HCT116 (cell line): Measurements from ENCODE around the gene THOC2. TPM values are rescaled to one million over a fixed set of nuclear protein-coding genes. Genes with fewer than 3 reads are reported as not detected.

Experiments
- ATAC-seq: fragments of 200-7000 bp; cut with Tn5 transposase; 2 replicates; pipeline ENCODE4 v1.9.1; 2020; ENCODE audit warnings: mild to moderate bottlenecking, moderate library complexity
- BruUV-seq: library from RNA; stranded (reverse); fragments of 400-500 nt; replicated peaks from 2 replicates; lab custom pipeline; 2021; lab: Mats Ljungman, UMichigan
- CTCF ChIA-PET: fragments of 300-600 bp; sonication (Branson Sonifier 250); formaldehyde crosslinking; loops from one replicate; lab custom pipeline; 2021; ENCODE audit warnings: antibody characterized with exemption; lab: Charles Lee
- POLR2A ChIA-PET: fragments of 300-600, 350-600 bp; sonication (Branson Sonifier 250); formaldehyde crosslinking; loops from one replicate; lab custom pipeline; 2021; ENCODE audit warnings: antibody characterized with exemption; lab: Charles Lee
- RAD21 ChIA-PET, 2 experiments: fragments of 300-600 bp; sonication (Branson Sonifier 250); formaldehyde crosslinking; loops; one replicate each; lab custom pipeline; 2023; ENCODE audit warnings: low total read pairs in 2 of 2; ENCODE audit not compliant: uncharacterized antibody in 2 of 2, unreplicated experiment in 2 of 2, low non-redundant PET in 1 of 2; lab: Charles Lee
- DNase-seq: peaks from one replicate; pipeline ENCODE4 v3.0.0-alpha.2; 2010; ENCODE audit warnings: low read depth, low spot score
- H2AFZ ChIP-seq: fragments of 200-600 bp; shearing (Covaris generic), sonication (generic); 2 replicates; pipeline ENCODE4 v1.6.1; 2017; ENCODE audit warnings: low read depth, mixed run types, mixed read lengths, antibody characterized with exemption, low read length; ENCODE audit not compliant: poor library complexity, severe bottlenecking
- H3K27ac ChIP-seq: 2 replicates; pipeline ENCODE4 v1.5.1; 2012; ENCODE audit warnings: low read depth, low read length
- H3K27me3 ChIP-seq: fragments of 200-600 bp; sonication (generic); 2 replicates; pipeline ENCODE4 v1.6.1; 2016; ENCODE audit warnings: mixed run types, low read length, mixed read lengths; ENCODE audit not compliant: insufficient read depth
- H3K36me3 ChIP-seq, 2 experiments: fragments of 200-500 bp in 1 of 2; fragments of 200-600 bp in 1 of 2; sonication (Bioruptor generic) in 1 of 2; sonication (generic) in 1 of 2; 2 replicates each; pipeline versions ENCODE4 v1.5.1 to v1.6.1; 2014 to 2016; ENCODE audit warnings: low read length in 2 of 2, inconsistent platforms in 1 of 2, mixed read lengths in 1 of 2, mixed run types in 1 of 2; ENCODE audit not compliant: insufficient read depth in 2 of 2, control insufficient read depth in 1 of 2
- H3K4me1 ChIP-seq, 2 experiments: fragments of 200-600 bp in 1 of 2; sonication (generic) in 1 of 2; 2 replicates each; pipeline versions ENCODE4 v1.5.1 to v1.6.1; 2012 to 2017; ENCODE audit warnings: low read length in 2 of 2, inconsistent platforms in 1 of 2, mild to moderate bottlenecking in 1 of 2, mixed read lengths in 1 of 2, mixed run types in 1 of 2, moderate library complexity in 1 of 2; ENCODE audit not compliant: insufficient read depth in 2 of 2, control insufficient read depth in 1 of 2
- H3K4me2 ChIP-seq: fragments of 200-600 bp; sonication (generic); 2 replicates; pipeline ENCODE4 v1.6.1; 2017; ENCODE audit warnings: mixed run types, low read length, mixed read lengths
- H3K4me3 ChIP-seq, 2 experiments: fragments of 200-600 bp in 1 of 2; sonication (generic) in 1 of 2; replicated peaks in 1 of 2; 2 replicates each; pipeline ENCODE4 v1.5.1; 2011 to 2016; ENCODE audit warnings: low read length in 2 of 2, control low read depth in 1 of 2, low read depth in 1 of 2, mild to moderate bottlenecking in 1 of 2, mixed read lengths in 1 of 2, mixed run types in 1 of 2
- H3K79me2 ChIP-seq: fragments of 200-600 bp; sonication (generic); 2 replicates; pipeline ENCODE4 v1.6.1; 2017; ENCODE audit warnings: mild to moderate bottlenecking, mixed run types, low read length, moderate library complexity, mixed read lengths; ENCODE audit not compliant: insufficient read depth
- H3K9ac ChIP-seq: fragments of 200-600 bp; sonication (generic); 2 replicates; pipeline ENCODE4 v1.6.1; 2016; ENCODE audit warnings: low read length, mixed read lengths
- H3K9me2 ChIP-seq: fragments of 200-600 bp; sonication (generic), shearing (Covaris generic); 2 replicates; pipeline ENCODE4 v1.6.1; 2017; ENCODE audit warnings: mixed run types, mild to moderate bottlenecking, moderate library complexity; ENCODE audit not compliant: insufficient read depth
- H3K9me3 ChIP-seq, 2 experiments: fragments of 200-500 bp in 1 of 2; fragments of 200-600 bp in 1 of 2; sonication (Bioruptor generic) in 1 of 2; sonication (generic) in 1 of 2; 2 replicates each; pipeline ENCODE4 v1.6.1; 2014 to 2017; ENCODE audit warnings: low read length in 2 of 2, mixed read lengths in 2 of 2, inconsistent platforms in 1 of 2, low read depth in 1 of 2, mild to moderate bottlenecking in 1 of 2, mixed run types in 1 of 2, moderate library complexity in 1 of 2; ENCODE audit not compliant: control insufficient read depth in 1 of 2, insufficient read depth in 1 of 2
- H4K20me1 ChIP-seq: fragments of 200-600 bp; sonication (generic), shearing (Covaris generic); 2 replicates; pipeline ENCODE4 v1.6.1; 2017; ENCODE audit warnings: mixed run types, mild to moderate bottlenecking, moderate library complexity; ENCODE audit not compliant: insufficient read depth
- CBX3 ChIP-seq: IDR thresholded peaks from 2 replicates; pipeline ENCODE4 v1.6.1; 2012; ENCODE audit warnings: low read depth
- ELF1 ChIP-seq: IDR thresholded peaks from 2 replicates; pipeline ENCODE4 v1.6.1; 2012; ENCODE audit warnings: low read depth, borderline replicate concordance
- EZH2 ChIP-seq: fragments of 200-600 bp; sonication (generic); IDR thresholded peaks from 2 replicates; pipeline ENCODE4 v1.6.1; 2017; ENCODE audit warnings: antibody characterized with exemption, mixed run types
- FOSL1 ChIP-seq: IDR thresholded peaks from 2 replicates; pipeline ENCODE4 v1.6.1; 2012; ENCODE audit warnings: low read depth
- JUND ChIP-seq: IDR thresholded peaks from 2 replicates; pipeline ENCODE4 v1.6.1; 2012
- POLR2A ChIP-seq: IDR thresholded peaks from 2 replicates; pipeline ENCODE4 v1.7.0; 2011; ENCODE audit warnings: borderline replicate concordance; ENCODE audit not compliant: insufficient read depth, insufficient read length; ENCODE audit errors: extremely low read depth
- POLR2AphosphoS5 ChIP-seq: IDR thresholded peaks from 2 replicates; pipeline ENCODE4 v1.6.1; 2011; ENCODE audit warnings: mild to moderate bottlenecking, low read depth, low read length, moderate library complexity
- SIN3A ChIP-seq: IDR thresholded peaks from 2 replicates; pipeline ENCODE4 v1.6.1; 2012; ENCODE audit warnings: low read depth
- SP1 ChIP-seq: IDR thresholded peaks from 2 replicates; pipeline ENCODE4 v1.6.1; 2012; ENCODE audit warnings: low read depth
- TCF7L2 ChIP-seq: IDR thresholded peaks from 2 replicates; pipeline ENCODE4 v1.7.0; 2011; ENCODE audit warnings: borderline replicate concordance, inconsistent platforms; ENCODE audit not compliant: insufficient read depth, insufficient read length; ENCODE audit errors: extremely low read depth
- YY1 ChIP-seq: IDR thresholded peaks from 2 replicates; pipeline ENCODE4 v1.6.1; 2011; ENCODE audit warnings: low read length, low read depth, moderate library complexity, mild to moderate bottlenecking; ENCODE audit not compliant: insufficient replicate concordance; ENCODE audit errors: extremely low read depth
- intact Hi-C: fragments of 100-400 bp; cut with micrococcal nuclease; formaldehyde crosslinking; loops from 2 replicates; pipeline ENCODE4 v1.10.0; 2022
- total RNA-seq: library from RNA; stranded (reverse); gene quantifications from one replicate; pipeline ENCODE4 v1.2.1, GENCODE V29; 2021; ENCODE audit not compliant: unreplicated experiment
- TF ChIP-seq, protein P1 (sequence below): IDR thresholded peaks from 2 replicates; pipeline ENCODE4 v1.6.1; 2012
- TF ChIP-seq, protein P2 (sequence below): IDR thresholded peaks from 2 replicates; pipeline ENCODE4 v1.6.1; 2012; ENCODE audit warnings: low read depth

Gene THOC2
- total RNA-seq, 1 experiment from 2014 or later, result 85.3 TPM

DNA sequence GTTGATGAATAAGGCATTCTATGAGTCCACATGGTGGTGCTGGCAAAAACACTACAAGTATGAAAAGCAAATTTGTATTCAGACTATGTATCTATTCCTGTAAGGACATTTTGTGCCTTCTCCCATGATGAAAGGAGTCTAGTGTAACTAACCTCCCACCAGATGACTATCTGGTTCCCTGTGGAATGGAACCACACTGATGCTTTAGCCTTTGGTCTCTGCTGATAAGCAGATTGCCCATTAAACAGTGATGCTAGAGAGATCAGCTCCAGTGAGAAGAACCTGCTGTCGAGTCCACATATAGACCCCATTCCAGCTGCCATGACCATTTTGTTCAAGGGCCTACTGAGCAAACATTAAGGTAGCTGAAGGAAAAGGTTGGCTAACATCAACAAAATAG is 10.5 kb upstream of the THOC2 start:
- H3K4me2 ChIP-seq, result no peak overlapping the region
- H3K27me3 ChIP-seq, result no peaks in the 10 kb centered on the region
- RAD21 ChIA-PET, result no interaction called here
- H3K4me3 ChIP-seq, result no peak overlapping the region
- no peaks in the 10 kb centered on the region for H3K36me3 ChIP-seq
- DNase-seq (no peak), ATAC-seq (no peak)
- no peak overlapping the region for H2AFZ ChIP-seq
- POLR2A ChIA-PET, result no interaction called here
- intact Hi-C loops, result no loop called here
- TF ChIP-seq SIN3A, result no peak
- TF ChIP-seq, protein P1, sequence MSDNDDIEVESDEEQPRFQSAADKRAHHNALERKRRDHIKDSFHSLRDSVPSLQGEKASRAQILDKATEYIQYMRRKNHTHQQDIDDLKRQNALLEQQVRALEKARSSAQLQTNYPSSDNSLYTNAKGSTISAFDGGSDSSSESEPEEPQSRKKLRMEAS, result no peak
- no peak for TF ChIP-seq POLR2A
- H3K9ac ChIP-seq, result no peak overlapping the region
- no peaks in the 10 kb centered on the region for H3K9me3 ChIP-seq
- no peak overlapping the region for H3K27ac ChIP-seq
- H4K20me1 ChIP-seq, result no peaks in the 10 kb centered on the region
- CTCF ChIA-PET, result no interaction called here
- no peaks in the 10 kb centered on the region for H3K9me2 ChIP-seq
- BruUV-seq, result no TSS peak
- no peaks in the 10 kb centered on the region for H3K79me2 ChIP-seq
- no peaks in the 10 kb centered on the region for H3K4me1 ChIP-seq

DNA sequence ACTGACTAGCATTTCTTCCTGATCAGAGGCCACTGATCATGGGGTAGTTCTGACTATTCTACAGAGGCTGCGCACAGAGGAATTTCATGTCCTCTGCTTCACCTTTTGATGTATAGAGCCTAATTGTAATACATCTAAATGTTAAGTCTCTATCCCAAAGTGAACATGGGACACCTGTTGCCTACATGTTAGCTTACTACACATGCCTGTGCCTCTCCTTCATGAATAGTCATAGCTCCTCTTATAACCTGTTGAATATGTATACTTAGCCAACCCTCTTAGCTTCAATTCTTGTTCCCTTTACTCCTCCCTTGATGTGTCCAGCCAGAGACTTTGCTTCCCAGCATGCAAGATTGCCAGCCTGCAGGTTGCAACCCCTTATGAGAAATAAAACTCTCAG is 9.6 kb upstream of the THOC2 start:
- ChIA-PET POLR2A (no interaction called here), CTCF (no interaction called here), RAD21 (no interaction called here)
- DNase-seq, result no peak
- Histone ChIP-seq H3K4me3 (no peak overlapping the region), H4K20me1 (no peaks in the 10 kb centered on the region), H2AFZ (no peak overlapping the region), H3K27ac (no peak overlapping the region), H3K9me2 (no peaks in the 10 kb centered on the region), H3K4me1 (no peaks in the 10 kb centered on the region), H3K27me3 (no peaks in the 10 kb centered on the region), H3K79me2 (no peaks in the 10 kb centered on the region), H3K9ac (no peak overlapping the region), H3K4me2 (no peak overlapping the region), H3K36me3 (no peaks in the 10 kb centered on the region), H3K9me3 (no peaks in the 10 kb centered on the region)
- intact Hi-C loops, result no loop called here
- no TSS peak for BruUV-seq
- no peak for ATAC-seq
- TF ChIP-seq, protein P2, sequence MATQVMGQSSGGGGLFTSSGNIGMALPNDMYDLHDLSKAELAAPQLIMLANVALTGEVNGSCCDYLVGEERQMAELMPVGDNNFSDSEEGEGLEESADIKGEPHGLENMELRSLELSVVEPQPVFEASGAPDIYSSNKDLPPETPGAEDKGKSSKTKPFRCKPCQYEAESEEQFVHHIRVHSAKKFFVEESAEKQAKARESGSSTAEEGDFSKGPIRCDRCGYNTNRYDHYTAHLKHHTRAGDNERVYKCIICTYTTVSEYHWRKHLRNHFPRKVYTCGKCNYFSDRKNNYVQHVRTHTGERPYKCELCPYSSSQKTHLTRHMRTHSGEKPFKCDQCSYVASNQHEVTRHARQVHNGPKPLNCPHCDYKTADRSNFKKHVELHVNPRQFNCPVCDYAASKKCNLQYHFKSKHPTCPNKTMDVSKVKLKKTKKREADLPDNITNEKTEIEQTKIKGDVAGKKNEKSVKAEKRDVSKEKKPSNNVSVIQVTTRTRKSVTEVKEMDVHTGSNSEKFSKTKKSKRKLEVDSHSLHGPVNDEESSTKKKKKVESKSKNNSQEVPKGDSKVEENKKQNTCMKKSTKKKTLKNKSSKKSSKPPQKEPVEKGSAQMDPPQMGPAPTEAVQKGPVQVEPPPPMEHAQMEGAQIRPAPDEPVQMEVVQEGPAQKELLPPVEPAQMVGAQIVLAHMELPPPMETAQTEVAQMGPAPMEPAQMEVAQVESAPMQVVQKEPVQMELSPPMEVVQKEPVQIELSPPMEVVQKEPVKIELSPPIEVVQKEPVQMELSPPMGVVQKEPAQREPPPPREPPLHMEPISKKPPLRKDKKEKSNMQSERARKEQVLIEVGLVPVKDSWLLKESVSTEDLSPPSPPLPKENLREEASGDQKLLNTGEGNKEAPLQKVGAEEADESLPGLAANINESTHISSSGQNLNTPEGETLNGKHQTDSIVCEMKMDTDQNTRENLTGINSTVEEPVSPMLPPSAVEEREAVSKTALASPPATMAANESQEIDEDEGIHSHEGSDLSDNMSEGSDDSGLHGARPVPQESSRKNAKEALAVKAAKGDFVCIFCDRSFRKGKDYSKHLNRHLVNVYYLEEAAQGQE, result no peak
- TF ChIP-seq JUND (no peak), SP1 (no peak), TCF7L2 (no peak), EZH2 (no peak), ELF1 (no peak), POLR2A (no peak), CBX3 (no peak), FOSL1 (no peak), POLR2AphosphoS5 (no peak), YY1 (no peak)
